ENCODE data around the gene ATF2.

Gene ATF2

DNA sequence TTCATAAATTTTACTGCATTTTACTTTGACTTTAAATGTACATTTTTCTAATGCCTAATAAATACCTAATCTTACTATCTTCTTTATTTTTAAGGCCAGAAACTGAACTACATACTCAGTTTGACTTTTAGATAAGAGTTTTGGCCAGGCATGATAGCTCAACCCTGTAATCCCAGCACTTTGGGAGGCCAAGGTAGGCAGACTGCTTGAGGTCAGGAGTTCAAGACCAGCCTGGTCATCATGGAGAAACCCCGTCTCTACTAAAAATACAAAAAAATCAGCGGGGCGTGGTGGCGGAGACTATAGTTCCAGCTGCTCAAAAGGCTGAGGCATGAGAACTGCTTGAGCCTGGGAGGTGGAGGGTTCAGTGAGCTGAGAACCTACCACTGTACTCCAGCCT lies 9.1 kb downstream of the ATF2 start:
- TF ChIP-seq, protein P1, sequence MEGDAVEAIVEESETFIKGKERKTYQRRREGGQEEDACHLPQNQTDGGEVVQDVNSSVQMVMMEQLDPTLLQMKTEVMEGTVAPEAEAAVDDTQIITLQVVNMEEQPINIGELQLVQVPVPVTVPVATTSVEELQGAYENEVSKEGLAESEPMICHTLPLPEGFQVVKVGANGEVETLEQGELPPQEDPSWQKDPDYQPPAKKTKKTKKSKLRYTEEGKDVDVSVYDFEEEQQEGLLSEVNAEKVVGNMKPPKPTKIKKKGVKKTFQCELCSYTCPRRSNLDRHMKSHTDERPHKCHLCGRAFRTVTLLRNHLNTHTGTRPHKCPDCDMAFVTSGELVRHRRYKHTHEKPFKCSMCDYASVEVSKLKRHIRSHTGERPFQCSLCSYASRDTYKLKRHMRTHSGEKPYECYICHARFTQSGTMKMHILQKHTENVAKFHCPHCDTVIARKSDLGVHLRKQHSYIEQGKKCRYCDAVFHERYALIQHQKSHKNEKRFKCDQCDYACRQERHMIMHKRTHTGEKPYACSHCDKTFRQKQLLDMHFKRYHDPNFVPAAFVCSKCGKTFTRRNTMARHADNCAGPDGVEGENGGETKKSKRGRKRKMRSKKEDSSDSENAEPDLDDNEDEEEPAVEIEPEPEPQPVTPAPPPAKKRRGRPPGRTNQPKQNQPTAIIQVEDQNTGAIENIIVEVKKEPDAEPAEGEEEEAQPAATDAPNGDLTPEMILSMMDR (conservative IDR thresholded peaks at IDR 0.05) = no peak
- H3K27ac ChIP-seq = no peak overlapping the region

DNA sequence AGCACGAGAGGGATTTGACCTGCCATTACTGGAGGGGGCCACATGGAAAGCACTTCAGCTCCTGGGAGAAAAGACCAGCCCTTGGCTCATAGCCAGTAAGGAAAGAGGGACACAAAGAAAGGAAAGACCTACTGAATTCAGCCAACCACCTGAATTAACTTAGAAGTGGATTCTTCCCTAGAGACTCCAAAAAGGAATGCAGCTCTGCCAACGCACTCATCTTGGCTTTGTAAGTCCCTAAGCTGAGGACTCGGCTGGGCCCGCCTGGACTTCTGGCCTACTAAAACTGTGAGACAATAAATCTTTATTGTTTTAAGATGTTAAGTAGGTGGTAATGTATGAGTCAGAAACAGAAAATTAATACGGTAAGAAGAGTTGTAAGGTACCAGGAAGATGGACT lies 11.5 kb downstream of the ATF2 start:
- TF ChIP-seq, protein P1 (conservative IDR thresholded peaks at IDR 0.05) = no peak
- no peak overlapping the region for H3K27ac ChIP-seq

DNA sequence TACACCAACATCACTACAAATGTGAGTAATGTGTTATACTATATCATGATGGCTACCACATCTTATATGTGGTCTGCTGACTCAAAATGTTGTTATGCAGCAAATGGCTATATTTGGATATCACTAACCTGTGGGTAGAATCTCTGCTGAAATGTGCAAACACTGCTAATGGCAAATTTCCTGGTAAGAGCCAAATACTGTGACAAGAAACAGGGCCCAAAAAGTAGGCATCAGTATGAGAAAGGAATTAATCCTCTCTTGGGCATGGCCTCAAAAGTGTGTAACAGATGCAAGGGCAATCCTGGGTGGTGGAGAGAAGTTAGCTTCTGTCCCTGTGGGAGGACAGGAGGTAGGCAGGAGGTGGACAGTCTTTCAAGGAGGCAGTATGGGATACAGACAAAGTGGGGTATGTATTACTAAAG lies 13.3 kb downstream of the ATF2 start:
- no peak overlapping the region for H3K27ac ChIP-seq
- TF ChIP-seq, protein P1 (conservative IDR thresholded peaks at IDR 0.05) = no peak

DNA sequence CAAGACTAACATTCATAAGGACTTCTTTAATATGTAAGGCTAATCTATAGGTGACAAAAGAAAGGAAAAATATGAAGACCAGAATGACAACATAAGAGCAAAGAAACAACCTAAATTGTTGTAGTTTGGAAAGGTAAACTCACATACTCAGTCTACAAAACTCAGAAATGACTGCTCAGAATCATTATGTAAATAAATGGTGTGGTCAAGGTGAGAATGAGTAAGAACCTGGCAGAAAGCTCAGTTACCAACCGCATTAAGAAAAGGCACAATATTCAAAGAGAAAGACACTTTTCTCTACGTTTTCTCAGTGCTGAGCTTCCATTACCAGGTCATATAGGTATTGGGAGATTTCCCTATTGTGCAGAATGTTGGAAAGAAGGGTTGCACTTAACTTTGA lies 15.8 kb downstream of the ATF2 start:
- TF ChIP-seq, protein P1 (conservative IDR thresholded peaks at IDR 0.05) = no peak
- H3K27ac ChIP-seq = no peak overlapping the region

DNA sequence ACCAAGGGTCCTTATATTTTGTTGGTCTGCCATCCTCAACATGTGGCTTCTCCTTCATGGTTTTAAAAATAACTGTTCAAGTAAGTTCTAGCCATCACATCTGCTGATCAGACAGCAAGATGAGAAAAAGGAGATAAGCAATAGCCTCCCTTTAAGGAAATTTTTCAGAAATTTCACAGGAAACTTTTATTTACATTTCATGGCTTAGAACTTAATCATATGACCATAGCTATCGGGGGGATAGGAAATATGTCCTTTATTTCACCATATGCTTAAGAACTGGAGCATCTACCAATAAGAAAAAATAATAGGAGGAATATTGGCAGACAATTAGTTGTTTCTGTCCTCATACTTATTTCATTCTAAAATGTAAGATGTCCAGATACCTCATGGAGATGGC lies 16.2 kb downstream of the ATF2 start:
- H3K27ac ChIP-seq = no peak overlapping the region
- TF ChIP-seq, protein P1 (conservative IDR thresholded peaks at IDR 0.05) = no peak

DNA sequence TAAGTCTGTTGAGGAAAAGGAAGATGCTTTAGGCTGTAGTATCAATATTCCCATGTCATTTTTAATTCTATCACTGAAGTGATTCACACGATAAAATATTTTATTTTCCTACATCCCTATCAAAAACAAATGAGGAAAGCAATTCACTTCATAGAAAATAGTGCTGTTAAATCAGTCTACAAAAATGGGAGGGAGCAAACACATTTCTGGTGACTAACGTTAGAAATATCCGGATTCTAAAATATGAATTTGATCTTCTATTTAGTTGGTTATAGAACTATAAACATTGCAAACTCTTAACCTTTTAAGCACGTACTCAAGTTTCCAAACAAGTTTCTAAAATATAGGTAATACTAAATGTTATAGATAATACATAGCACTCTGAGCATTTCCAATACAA lies 20.8 kb downstream of the ATF2 start:
- H3K27ac ChIP-seq = no peak overlapping the region
- TF ChIP-seq, protein P1 (conservative IDR thresholded peaks at IDR 0.05) = no peak

DNA sequence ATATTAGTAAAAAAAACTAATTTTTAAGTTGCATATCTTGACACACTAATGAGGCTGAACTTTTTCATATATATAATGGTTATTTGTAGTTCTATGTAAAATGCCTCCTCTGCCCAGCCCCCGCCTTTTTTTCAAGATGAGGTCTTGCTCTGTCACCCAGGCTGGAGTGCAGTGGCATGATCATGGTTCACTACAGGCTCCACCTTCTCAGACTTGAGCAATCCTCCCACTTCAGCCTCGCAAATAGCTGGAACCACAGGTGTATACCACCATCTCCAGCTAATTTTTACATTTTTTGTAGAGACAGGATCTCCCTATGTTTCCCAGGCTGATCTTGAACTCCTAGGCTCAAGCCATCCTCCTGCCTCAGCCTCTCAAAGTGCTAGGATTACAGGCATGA lies 24.3 kb downstream of the ATF2 start:
- no peak overlapping the region for H3K27ac ChIP-seq
- TF ChIP-seq, protein P1 (conservative IDR thresholded peaks at IDR 0.05) = no peak

DNA sequence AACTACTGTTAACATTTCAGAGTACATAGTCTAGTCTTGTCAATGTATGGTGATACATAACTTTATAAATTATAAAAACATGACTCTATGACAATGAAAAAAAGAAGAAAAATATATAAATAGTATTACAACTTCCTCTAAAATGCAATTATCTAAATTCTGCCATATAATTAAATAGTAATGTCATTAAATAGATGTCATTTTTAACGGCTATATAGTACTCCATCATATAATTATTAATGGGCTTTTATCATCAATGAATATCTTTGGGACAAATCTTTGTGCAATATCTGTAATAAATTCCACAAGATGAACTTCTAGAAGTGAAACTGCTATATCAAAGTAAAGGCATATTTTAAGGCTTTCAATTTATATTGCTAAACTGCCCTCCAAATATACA lies 24.8 kb downstream of the ATF2 start:
- TF ChIP-seq, protein P1 (conservative IDR thresholded peaks at IDR 0.05) = no peak
- H3K27ac ChIP-seq = no peak overlapping the region
